OCI-LY1 (cell line): ENCODE results near the gene RSPH9.
A peak's percentile ranks its signal among the peaks of the same experiment; 100 is the strongest.

Experiments
- H2AFZ ChIP-seq: fragments of 200-600 bp; sonication (generic), shearing (Covaris generic); 2 replicates; pipeline ENCODE4 v1.6.0; 2014; ENCODE audit warnings: antibody characterized with exemption, mild to moderate bottlenecking, low read length
- H3F3A ChIP-seq: fragments of 200-600 bp; sonication (generic), shearing (Covaris generic); 2 replicates; pipeline ENCODE4 v1.6.0; 2014; ENCODE audit warnings: mild to moderate bottlenecking, antibody characterized with exemption, low read length, moderate library complexity; ENCODE audit not compliant: insufficient read depth
- H3K27ac ChIP-seq: fragments of 200-600 bp; sonication (generic); 2 replicates; pipeline ENCODE4 v1.5.1; 2014; ENCODE audit warnings: low read length, mixed run types, mild to moderate bottlenecking, low read depth; ENCODE audit not compliant: poor library complexity, severe bottlenecking
- H3K27me3 ChIP-seq: fragments of 200-600 bp; sonication (generic); 2 replicates; pipeline ENCODE4 v1.6.0; 2014; ENCODE audit warnings: antibody characterized with exemption, mild to moderate bottlenecking, low read length, moderate library complexity; ENCODE audit not compliant: insufficient read depth
- H3K36me3 ChIP-seq: fragments of 200-600 bp; sonication (generic); 2 replicates; pipeline ENCODE4 v1.6.1; 2014; ENCODE audit warnings: mild to moderate bottlenecking, antibody characterized with exemption, low read length, moderate library complexity, mixed read lengths; ENCODE audit not compliant: insufficient read depth
- H3K4me1 ChIP-seq: fragments of 200-600 bp; sonication (generic); 2 replicates; pipeline ENCODE4 v1.5.1; 2014; ENCODE audit warnings: mild to moderate bottlenecking, low read length, moderate library complexity; ENCODE audit not compliant: insufficient read depth, severe bottlenecking
- H3K4me2 ChIP-seq: fragments of 200-600 bp; sonication (generic), shearing (Covaris generic); 2 replicates; pipeline ENCODE4 v1.6.1; 2014; ENCODE audit warnings: low read length
- H3K4me3 ChIP-seq: fragments of 200-600 bp; sonication (generic); 2 replicates; pipeline ENCODE4 v1.5.1; 2014; ENCODE audit warnings: low read length, low read depth, mild to moderate bottlenecking, mixed read lengths; ENCODE audit not compliant: poor library complexity, severe bottlenecking
- H3K79me2 ChIP-seq: fragments of 200-600 bp; shearing (Covaris generic); 2 replicates; pipeline ENCODE4 v1.6.1; 2016; ENCODE audit warnings: mixed run types, low read length, mixed read lengths; ENCODE audit not compliant: insufficient read depth
- H3K9ac ChIP-seq: fragments of 200-600 bp; sonication (generic), shearing (Covaris generic); 2 replicates; pipeline ENCODE4 v1.6.1; 2014; ENCODE audit warnings: mild to moderate bottlenecking, low read length, mixed read lengths
- H3K9me2 ChIP-seq: fragments of 200-600 bp; sonication (generic), shearing (Covaris generic); 2 replicates; pipeline ENCODE4 v1.6.1; 2014; ENCODE audit warnings: low read depth, mild to moderate bottlenecking, low read length, mixed read lengths
- H3K9me3 ChIP-seq: fragments of 200-600 bp; shearing (Covaris generic); 2 replicates; pipeline ENCODE4 v1.6.1; 2014; ENCODE audit warnings: low read length, mixed read lengths
- H4K20me1 ChIP-seq: fragments of 200-600 bp; sonication (generic), shearing (Covaris generic); 2 replicates; pipeline ENCODE4 v1.6.0; 2016; ENCODE audit warnings: mild to moderate bottlenecking, low read length; ENCODE audit not compliant: insufficient read depth
- CTCF ChIP-seq: fragments of 200-600 bp; sonication (generic), shearing (Covaris generic); IDR thresholded peaks from 2 replicates; pipeline ENCODE4 v1.5.1; 2017; ENCODE audit warnings: mild to moderate bottlenecking, antibody characterized with exemption, low read length, moderate library complexity, mixed read lengths
- EZH2 ChIP-seq: fragments of 200-600 bp; sonication (generic), shearing (Covaris generic); IDR thresholded peaks from 2 replicates; pipeline ENCODE4 v1.8.0; 2017; ENCODE audit warnings: borderline replicate concordance, mixed run types, mild to moderate bottlenecking, antibody characterized with exemption, low read length, moderate library complexity, mixed read lengths

The RSPH9 gene

GRCh38 chr6:43624786-43625288 lies 20.0 kb upstream of the RSPH9 start:
- no peaks in the 10 kb centered on the region for H3K79me2 ChIP-seq
- peaks cover 68% of the 10 kb centered on the region for H3K36me3 ChIP-seq

GRCh38 chr6:43625393-43625992 lies 19.3 kb upstream of the RSPH9 start:
- Histone ChIP-seq H3K9me3 (no peaks in the 10 kb centered on the region), H3K36me3 (peaks cover 64% of the 10 kb centered on the region), H3K27ac (no peak overlapping the region), H4K20me1 (no peaks in the 10 kb centered on the region), H3K4me1 (peaks cover 24% of the 10 kb centered on the region), H3K4me3 (no peak overlapping the region), H3K79me2 (no peaks in the 10 kb centered on the region), H3K9me2 (no peaks in the 10 kb centered on the region), H3K9ac (no peak overlapping the region), H3K4me2 (no peak overlapping the region), H2AFZ (no peak overlapping the region), H3K27me3 (no peaks in the 10 kb centered on the region), H3F3A (no peaks in the 10 kb centered on the region)
- TF ChIP-seq CTCF, result no peak
- TF ChIP-seq EZH2, result no peak

More at GRCh38 chr6:43624786-43625288, 20.0 kb upstream of the RSPH9 start:
- TF ChIP-seq CTCF (no peak), EZH2 (no peak)
- no peak overlapping the region for H3K4me2 ChIP-seq
- H3K27me3 ChIP-seq, result no peaks in the 10 kb centered on the region
- no peak overlapping the region for H3K4me3 ChIP-seq
- no peak overlapping the region for H3K27ac ChIP-seq
- H3K4me1 ChIP-seq, result peaks cover 18% of the 10 kb centered on the region
- H3K9me2 ChIP-seq, result no peaks in the 10 kb centered on the region
- H3K9me3 ChIP-seq, result no peaks in the 10 kb centered on the region
- no peaks in the 10 kb centered on the region for H3F3A ChIP-seq
- H2AFZ ChIP-seq, result no peak overlapping the region
- H3K9ac ChIP-seq, result no peak overlapping the region
- H4K20me1 ChIP-seq, result no peaks in the 10 kb centered on the region

GRCh38 chr6:43627008-43627825 lies 17.6 kb upstream of the RSPH9 start:
- peaks cover 47% of the 10 kb centered on the region for H3K36me3 ChIP-seq
- peak overlapping the region; percentile 89 for H3K4me2 ChIP-seq
- no peaks in the 10 kb centered on the region for H3F3A ChIP-seq
- H3K9ac ChIP-seq, result peak overlapping the region; percentile 15; the same call in 1 of the 2 replicates
- H3K4me3 ChIP-seq, result peak overlapping the region; percentile 90
- no peak overlapping the region for H2AFZ ChIP-seq
- H3K4me1 ChIP-seq, result peaks cover 30% of the 10 kb centered on the region
- H4K20me1 ChIP-seq, result no peaks in the 10 kb centered on the region
- H3K27ac ChIP-seq, result peak overlapping the region; percentile 25
- H3K9me2 ChIP-seq, result no peaks in the 10 kb centered on the region
- no peaks in the 10 kb centered on the region for H3K27me3 ChIP-seq
- no peak for TF ChIP-seq CTCF
- TF ChIP-seq EZH2, result no peak
- no peaks in the 10 kb centered on the region for H3K9me3 ChIP-seq
- no peaks in the 10 kb centered on the region for H3K79me2 ChIP-seq
